AG10803 (cell line): ENCODE data around the gene GNB1.
"Not testable (repeated sequence)": the region's sequence is repeated elsewhere in the genome, so short reads cannot be mapped to it uniquely, and the experiment has no call there.

ENCODE experiments used
- DNase-seq: peaks from one replicate; pipeline ENCODE4 v3.0.0; 2010; ENCODE audit warnings: low read depth
- H3K4me3 ChIP-seq: 2 replicates; pipeline ENCODE4 v1.5.1; 2011; ENCODE audit warnings: mild to moderate bottlenecking, low read length, control low read depth
- TF ChIP-seq, protein P1 (sequence below): conservative IDR thresholded peaks from 2 replicates; pipeline ENCODE4 v1.5.1; 2011; ENCODE audit warnings: mild to moderate bottlenecking, low read length, control low read depth, inconsistent platforms

The GNB1 gene

DNA sequence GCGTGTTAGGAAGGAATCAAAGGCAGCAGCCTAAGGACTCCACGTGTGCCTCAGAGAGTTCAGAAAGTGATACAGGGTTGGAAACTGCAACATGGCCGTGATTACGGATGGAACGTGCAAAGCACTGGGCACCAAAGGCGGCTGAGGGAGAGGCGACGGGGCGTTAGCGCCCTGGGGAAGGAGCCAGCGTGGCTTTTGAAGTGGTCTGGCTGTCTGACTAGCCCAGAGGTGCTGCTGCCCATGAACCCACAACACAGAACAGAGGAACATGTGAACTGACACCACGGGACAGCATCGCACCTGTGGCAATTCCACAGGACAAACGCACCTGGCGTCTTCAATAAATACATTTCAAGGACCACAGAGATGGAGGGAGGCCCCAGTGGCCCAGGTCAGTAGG lies 46.2 kb upstream of the GNB1 start:
- DNase-seq, result no peak
- TF ChIP-seq, protein P1, sequence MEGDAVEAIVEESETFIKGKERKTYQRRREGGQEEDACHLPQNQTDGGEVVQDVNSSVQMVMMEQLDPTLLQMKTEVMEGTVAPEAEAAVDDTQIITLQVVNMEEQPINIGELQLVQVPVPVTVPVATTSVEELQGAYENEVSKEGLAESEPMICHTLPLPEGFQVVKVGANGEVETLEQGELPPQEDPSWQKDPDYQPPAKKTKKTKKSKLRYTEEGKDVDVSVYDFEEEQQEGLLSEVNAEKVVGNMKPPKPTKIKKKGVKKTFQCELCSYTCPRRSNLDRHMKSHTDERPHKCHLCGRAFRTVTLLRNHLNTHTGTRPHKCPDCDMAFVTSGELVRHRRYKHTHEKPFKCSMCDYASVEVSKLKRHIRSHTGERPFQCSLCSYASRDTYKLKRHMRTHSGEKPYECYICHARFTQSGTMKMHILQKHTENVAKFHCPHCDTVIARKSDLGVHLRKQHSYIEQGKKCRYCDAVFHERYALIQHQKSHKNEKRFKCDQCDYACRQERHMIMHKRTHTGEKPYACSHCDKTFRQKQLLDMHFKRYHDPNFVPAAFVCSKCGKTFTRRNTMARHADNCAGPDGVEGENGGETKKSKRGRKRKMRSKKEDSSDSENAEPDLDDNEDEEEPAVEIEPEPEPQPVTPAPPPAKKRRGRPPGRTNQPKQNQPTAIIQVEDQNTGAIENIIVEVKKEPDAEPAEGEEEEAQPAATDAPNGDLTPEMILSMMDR, result no peak
- no peak overlapping the region for H3K4me3 ChIP-seq

DNA sequence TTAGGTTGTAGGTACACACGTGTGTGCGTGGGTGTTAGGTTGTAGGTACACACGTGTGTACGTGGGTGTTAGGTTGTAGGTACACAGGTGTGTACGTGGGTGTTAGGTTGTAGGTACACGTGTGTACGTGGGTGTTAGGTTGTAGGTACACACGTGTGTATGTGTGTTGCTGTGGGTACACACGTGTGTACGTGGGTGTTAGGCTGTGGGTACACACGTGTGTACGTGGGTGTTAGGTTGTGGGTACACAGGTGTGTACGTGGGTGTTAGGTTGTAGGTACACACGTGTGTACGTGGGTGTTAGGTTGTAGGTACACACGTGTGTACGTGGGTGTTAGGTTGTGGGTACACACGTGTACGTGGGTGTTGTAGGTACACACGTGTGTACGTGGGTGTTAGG lies 44.0 kb upstream of the GNB1 start:
- H3K4me3 ChIP-seq, DNase-seq: not testable (repeated sequence)

DNA sequence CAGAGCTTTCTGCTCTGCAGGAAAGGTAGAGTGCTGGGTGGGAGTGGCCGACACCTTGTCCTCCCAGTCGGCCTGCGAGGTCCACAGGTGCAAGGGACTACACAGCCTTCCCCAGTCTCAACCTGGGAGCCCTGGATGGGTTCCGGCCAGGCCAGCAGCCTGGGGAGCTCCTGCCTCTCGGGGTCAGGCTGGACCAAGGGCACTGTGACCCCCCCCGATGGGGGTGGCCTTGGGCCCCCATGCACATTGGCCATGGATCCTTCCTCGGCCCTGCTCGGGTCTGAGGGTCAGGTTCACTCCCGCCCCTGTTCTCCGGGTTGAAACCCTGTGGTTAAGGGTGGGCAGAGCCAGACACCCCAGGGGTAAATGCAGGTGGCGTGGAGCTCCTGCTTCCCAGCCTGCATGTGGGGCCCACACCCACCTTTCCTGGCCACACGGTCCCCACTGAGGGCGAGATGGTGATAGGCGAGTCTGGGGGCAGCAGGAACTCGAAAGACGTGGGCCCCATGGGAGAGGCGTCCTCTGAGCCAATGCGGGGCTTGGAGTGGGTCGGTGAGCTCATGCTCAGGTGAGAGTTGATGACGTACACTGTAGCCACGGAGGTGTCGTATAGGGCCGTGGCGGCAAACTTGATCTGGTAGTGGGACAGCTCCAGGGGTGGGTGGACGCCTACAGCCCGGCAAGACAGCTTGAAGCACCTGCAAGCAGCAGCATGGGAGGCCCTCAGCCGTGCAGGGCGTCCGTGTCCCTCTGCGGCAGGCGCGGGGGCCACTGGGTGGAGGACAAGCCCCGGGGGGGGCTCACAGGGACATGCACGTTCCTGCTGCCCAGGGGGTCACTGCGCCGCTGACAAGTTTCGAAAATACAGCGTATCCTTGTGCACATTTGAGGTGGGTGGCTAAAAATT lies 39.0 kb upstream of the GNB1 start:
- H3K4me3 ChIP-seq, result no peak overlapping the region
- DNase-seq, result no peak
- TF ChIP-seq, protein P1, result no peak

DNA sequence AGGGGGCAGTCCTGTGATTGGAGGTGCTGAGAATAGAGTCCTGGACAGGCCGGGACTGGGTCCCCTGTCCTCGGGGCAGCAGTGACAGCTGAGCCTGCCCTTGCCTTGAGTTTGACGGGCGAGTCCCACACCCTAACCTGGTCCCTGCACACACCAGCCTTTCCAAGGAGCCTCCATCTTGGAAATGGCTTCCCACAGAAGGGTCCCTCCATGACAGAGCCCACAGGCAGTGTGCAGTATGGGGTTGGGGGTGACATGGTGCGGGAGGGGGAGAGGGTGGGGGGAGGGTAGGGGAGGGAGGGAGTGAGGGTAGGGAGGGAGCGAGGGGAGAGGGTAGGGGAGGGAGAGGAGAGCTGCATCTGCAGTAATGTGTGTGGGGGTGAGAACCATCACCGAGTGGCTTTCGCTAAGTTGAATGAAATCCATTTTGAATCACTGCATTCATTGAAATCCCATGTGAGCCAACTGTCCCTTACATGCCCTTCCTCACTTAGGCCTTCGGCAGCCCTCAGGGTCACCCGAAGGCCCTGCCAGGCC lies 38.3 kb upstream of the GNB1 start:
- no peak for DNase-seq
- H3K4me3 ChIP-seq, result no peak overlapping the region
- TF ChIP-seq, protein P1, result no peak

DNA sequence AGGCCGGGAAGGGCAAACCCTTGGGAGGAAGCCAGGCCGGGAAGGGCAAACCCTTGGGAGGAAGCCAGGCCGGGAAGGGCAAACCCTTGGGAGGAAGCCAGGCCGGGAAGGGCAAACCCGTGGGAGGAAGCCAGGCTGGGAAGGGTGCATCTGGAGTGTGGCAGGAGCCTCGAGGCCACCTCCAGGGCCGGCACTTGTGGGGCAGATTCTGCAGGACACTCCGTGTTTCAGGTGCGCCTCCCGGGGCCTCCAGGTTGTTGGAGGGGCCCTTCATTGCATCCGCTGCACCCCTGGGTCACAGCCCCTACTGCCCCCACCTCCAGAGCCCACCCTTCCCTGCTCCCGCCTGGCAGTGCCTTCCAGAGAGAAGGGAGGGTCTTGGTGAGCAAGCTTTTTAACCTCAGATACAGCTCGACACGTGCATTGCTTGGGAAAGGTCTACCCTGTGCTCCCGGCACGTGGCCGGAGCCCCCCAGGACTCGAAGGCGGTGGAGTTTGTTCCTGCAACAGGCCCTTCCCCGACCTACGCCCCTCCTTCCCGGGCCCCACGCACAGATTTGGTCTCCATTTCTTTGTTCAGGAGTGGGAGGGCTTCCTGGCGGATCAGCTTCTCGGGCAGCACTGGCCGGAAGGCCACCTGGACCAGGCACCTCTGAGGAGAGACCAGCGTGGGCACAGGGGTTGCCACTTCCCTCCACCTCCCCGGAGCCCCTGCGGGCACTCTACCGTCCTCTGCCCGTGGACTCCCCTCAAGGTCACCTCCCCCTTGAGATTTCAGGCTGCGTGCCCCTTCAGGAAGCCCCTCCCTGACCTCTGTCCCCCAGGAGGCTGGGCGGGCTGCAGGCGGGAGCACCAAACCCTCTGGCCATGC lies 37.6 kb upstream of the GNB1 start:
- H3K4me3 ChIP-seq, result no peak overlapping the region
- DNase-seq, result no peak
- TF ChIP-seq, protein P1, result no peak

DNA sequence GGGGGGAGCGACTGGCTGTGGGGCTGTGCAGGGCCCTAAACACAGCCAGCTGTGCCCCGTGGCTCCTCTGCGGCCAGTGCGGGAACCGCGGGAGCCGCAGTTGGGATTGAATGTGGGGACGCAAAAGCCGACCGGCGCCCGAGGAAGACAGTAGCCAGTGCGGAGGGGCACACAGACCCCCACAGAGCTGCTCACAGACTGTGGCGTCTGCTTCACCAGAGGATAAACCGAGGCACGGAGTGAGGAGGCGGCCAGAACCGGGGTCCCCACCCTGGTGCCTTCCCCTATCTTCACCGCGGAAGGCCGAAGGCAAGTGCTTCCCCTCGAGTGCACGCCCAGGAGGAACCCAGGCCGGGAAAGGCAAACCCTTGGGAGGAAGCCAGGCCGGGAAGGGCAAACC lies 36.9 kb upstream of the GNB1 start:
- TF ChIP-seq, protein P1, result no peak
- no peak overlapping the region for H3K4me3 ChIP-seq
- no peak for DNase-seq

DNA sequence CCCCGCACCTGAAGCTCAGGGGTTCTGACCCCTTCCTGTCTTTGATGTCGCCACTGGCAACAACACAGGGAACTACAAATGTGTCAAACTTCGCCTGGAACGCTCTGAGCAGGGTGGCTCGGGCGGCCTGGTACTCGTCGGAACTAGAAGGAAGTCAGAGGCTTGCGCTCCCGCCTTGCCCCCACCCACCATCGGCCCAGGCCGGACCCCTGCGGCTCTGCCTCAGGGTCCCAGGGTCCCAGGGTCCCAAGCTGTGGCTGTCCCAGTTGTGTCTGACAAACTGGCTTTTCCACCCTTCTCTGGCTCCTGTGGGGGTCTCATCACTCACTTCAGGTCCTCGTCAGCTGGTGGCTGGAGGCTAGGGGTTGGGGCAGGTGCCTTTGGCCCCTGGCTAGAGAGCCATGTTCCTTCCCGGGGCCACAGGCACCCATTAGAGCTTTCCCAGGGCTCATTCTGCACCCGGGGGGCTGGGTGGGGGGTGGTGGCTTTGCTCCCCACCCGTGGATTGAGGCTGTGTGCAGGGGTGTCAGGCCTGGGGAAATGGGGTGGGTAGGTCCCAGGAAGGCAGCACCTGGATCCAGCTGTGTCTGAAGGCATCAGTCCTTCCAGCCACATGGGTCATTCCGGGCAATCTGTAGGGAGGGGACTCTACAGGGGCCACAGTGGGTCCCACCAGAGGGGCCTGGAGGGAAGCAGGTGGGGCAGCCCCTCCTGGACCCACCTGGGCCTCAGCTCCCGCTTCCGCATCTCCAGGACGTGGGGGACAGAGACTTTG lies 36.2 kb upstream of the GNB1 start:
- TF ChIP-seq, protein P1, result no peak
- DNase-seq, result no peak
- H3K4me3 ChIP-seq, result no peak overlapping the region
